ENCODE measurements around the gene NETO1.

The NETO1 gene

GRCh38 chr18:72899338-72899737, 31.6 kb upstream of the NETO1 start:
- no peaks in the 10 kb centered on the region for H4K20me1 ChIP-seq (ENCODE audit: insufficient read depth, low read length)
- no peaks in the 10 kb centered on the region for H3K9me3 ChIP-seq (ENCODE audit: insufficient read depth, low read length)
- no peaks in the 10 kb centered on the region for H3K27me3 ChIP-seq (ENCODE audit: low read depth, low read length)
- H3K4me3 ChIP-seq (ENCODE audit: low read length): no peak overlapping the region
- H3K36me3 ChIP-seq (replicated peaks; ENCODE audit: low read depth, low read length): no peaks in the 10 kb centered on the region
- H3K9ac ChIP-seq (ENCODE audit: low read length): no peak overlapping the region
- H2AFZ ChIP-seq (ENCODE audit: low read depth, low read length): no peak overlapping the region
- no peak overlapping the region for H3K27ac ChIP-seq (ENCODE audit: low read length)
- H3K79me2 ChIP-seq (ENCODE audit: low read length): no peaks in the 10 kb centered on the region
- H3K4me2 ChIP-seq (ENCODE audit: low read length): no peak overlapping the region
- TF ChIP-seq EZH2phosphoT487 (IDR thresholded peaks at IDR 0.05; ENCODE audit: low read depth): no peak
- TF ChIP-seq, protein P1, sequence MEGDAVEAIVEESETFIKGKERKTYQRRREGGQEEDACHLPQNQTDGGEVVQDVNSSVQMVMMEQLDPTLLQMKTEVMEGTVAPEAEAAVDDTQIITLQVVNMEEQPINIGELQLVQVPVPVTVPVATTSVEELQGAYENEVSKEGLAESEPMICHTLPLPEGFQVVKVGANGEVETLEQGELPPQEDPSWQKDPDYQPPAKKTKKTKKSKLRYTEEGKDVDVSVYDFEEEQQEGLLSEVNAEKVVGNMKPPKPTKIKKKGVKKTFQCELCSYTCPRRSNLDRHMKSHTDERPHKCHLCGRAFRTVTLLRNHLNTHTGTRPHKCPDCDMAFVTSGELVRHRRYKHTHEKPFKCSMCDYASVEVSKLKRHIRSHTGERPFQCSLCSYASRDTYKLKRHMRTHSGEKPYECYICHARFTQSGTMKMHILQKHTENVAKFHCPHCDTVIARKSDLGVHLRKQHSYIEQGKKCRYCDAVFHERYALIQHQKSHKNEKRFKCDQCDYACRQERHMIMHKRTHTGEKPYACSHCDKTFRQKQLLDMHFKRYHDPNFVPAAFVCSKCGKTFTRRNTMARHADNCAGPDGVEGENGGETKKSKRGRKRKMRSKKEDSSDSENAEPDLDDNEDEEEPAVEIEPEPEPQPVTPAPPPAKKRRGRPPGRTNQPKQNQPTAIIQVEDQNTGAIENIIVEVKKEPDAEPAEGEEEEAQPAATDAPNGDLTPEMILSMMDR (IDR thresholded peaks at IDR 0.05; ENCODE audit: low read depth, low read length): no peak
- 0 out of 2 replicates have a peak, but pooled peaks cover 5% of the 10 kb centered on the region for H3K4me1 ChIP-seq (ENCODE audit: low read length)

GRCh38 chr18:72898870-72899269, 31.1 kb upstream of the NETO1 start:
- no peaks in the 10 kb centered on the region for H4K20me1 ChIP-seq (ENCODE audit: insufficient read depth, low read length)
- H3K36me3 ChIP-seq (replicated peaks; ENCODE audit: low read depth, low read length): no peaks in the 10 kb centered on the region
- H3K27ac ChIP-seq (ENCODE audit: low read length): no peak overlapping the region
- H3K9ac ChIP-seq (ENCODE audit: low read length): no peak overlapping the region
- H3K9me3 ChIP-seq (ENCODE audit: insufficient read depth, low read length): no peaks in the 10 kb centered on the region
- no peak overlapping the region for H2AFZ ChIP-seq (ENCODE audit: low read depth, low read length)
- no peak overlapping the region for H3K4me2 ChIP-seq (ENCODE audit: low read length)
- H3K27me3 ChIP-seq (ENCODE audit: low read depth, low read length): no peaks in the 10 kb centered on the region
- no peaks in the 10 kb centered on the region for H3K79me2 ChIP-seq (ENCODE audit: low read length)
- H3K4me1 ChIP-seq (ENCODE audit: low read length): 0 out of 2 replicates have a peak, but pooled peaks cover 5% of the 10 kb centered on the region
- TF ChIP-seq EZH2phosphoT487 (IDR thresholded peaks at IDR 0.05; ENCODE audit: low read depth): no peak
- TF ChIP-seq, protein P1 (IDR thresholded peaks at IDR 0.05; ENCODE audit: low read depth, low read length): no peak
- H3K4me3 ChIP-seq (ENCODE audit: low read length): no peak overlapping the region

DNA sequence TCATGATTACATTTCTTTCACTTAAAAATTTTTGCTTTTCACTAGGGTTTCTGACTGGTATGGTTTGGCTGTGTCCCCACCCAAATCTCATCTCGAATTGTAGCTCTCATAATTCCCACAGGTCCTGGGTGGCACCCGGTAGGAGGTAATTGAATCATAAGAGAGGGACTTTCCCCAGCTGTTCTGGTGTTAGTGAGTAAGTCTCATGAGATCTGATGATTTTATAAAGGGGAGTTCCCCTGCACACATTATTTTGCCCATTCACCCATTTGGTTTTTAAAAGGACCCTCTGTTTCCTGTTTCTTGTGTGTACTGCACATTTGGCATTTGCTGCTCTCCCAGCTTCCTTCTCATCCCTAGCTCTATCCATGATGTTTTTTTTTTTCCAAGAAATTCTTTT, 27.8 kb upstream of the NETO1 start:
- no peaks in the 10 kb centered on the region for H3K79me2 ChIP-seq (ENCODE audit: low read length)
- H3K9ac ChIP-seq (ENCODE audit: low read length): no peak overlapping the region
- no peaks in the 10 kb centered on the region for H3K36me3 ChIP-seq (replicated peaks; ENCODE audit: low read depth, low read length)
- H4K20me1 ChIP-seq (ENCODE audit: insufficient read depth, low read length): no peaks in the 10 kb centered on the region
- no peak overlapping the region for H3K27ac ChIP-seq (ENCODE audit: low read length)
- no peak overlapping the region for H2AFZ ChIP-seq (ENCODE audit: low read depth, low read length)
- no peaks in the 10 kb centered on the region for H3K9me3 ChIP-seq (ENCODE audit: insufficient read depth, low read length)
- H3K4me3 ChIP-seq (ENCODE audit: low read length): no peak overlapping the region
- H3K4me1 ChIP-seq (ENCODE audit: low read length): 0 out of 2 replicates have a peak, but pooled peaks cover 5% of the 10 kb centered on the region
- H3K27me3 ChIP-seq (ENCODE audit: low read depth, low read length): no peaks in the 10 kb centered on the region
- TF ChIP-seq, protein P1 (IDR thresholded peaks at IDR 0.05; ENCODE audit: low read depth, low read length): no peak
- no peak for TF ChIP-seq EZH2phosphoT487 (IDR thresholded peaks at IDR 0.05; ENCODE audit: low read depth)
- H3K4me2 ChIP-seq (ENCODE audit: low read length): no peak overlapping the region

DNA sequence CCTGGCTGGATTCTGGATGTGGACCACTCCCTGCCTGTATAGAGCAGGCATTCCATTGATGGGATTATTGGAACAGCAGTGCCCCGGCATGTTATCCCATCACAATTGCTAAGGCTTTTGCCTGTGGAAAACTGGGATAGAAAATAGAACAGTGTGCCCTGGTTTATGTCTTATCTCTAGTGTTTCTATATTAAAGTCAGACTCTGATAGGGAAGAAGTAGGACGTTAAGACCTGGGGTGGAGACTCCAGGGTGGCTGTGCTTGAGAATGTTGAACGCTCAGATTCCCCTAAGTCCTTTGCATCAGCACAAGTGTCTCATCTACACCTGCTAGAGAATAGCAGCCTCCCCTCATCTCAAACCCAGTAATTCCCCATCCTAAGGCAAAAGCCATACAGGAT, 10.8 kb upstream of the NETO1 start:
- Histone ChIP-seq H2AFZ (ENCODE audit: low read depth, low read length) (no peak overlapping the region), H3K4me1 (ENCODE audit: low read length) (no peaks in the 10 kb centered on the region)

More for the DNA sequence above, 10.8 kb upstream of the NETO1 start:
- Histone ChIP-seq H3K9me3 (ENCODE audit: insufficient read depth, low read length) (no peaks in the 10 kb centered on the region), H3K27me3 (ENCODE audit: low read depth, low read length) (no peaks in the 10 kb centered on the region), H3K4me3 (ENCODE audit: low read length) (no peak overlapping the region), H3K36me3 (replicated peaks; ENCODE audit: low read depth, low read length) (no peaks in the 10 kb centered on the region), H4K20me1 (ENCODE audit: insufficient read depth, low read length) (no peaks in the 10 kb centered on the region), H3K4me2 (ENCODE audit: low read length) (no peak overlapping the region), H3K27ac (ENCODE audit: low read length) (no peak overlapping the region), H3K9ac (ENCODE audit: low read length) (no peak overlapping the region), H3K79me2 (ENCODE audit: low read length) (no peaks in the 10 kb centered on the region)
- no peak for TF ChIP-seq EZH2phosphoT487 (IDR thresholded peaks at IDR 0.05; ENCODE audit: low read depth)
- TF ChIP-seq, protein P1 (IDR thresholded peaks at IDR 0.05; ENCODE audit: low read depth, low read length): no peak

All from OCI-LY3 (cell line).